IMR-90 (cell line): ENCODE results near the gene FBXW11.

Experiments
- BHLHE40 ChIP-seq: fragments of 150-350 bp; IDR thresholded peaks from 2 replicates; pipeline ENCODE4 v1.6.1; 2016; ENCODE audit warnings: mild to moderate bottlenecking, low read depth, low read length
- CEBPB ChIP-seq: IDR thresholded peaks from 2 replicates; pipeline ENCODE4 v1.6.1; 2012; ENCODE audit warnings: low read depth, low read length, improper control_type of control experiment
- CTCF ChIP-seq: conservative IDR thresholded peaks from 2 replicates; pipeline ENCODE4 v1.5.1; 2012; ENCODE audit warnings: mild to moderate bottlenecking, low read depth, low read length, improper control_type of control experiment
- FOS ChIP-seq: fragments of 150-350 bp; IDR thresholded peaks from 2 replicates; pipeline ENCODE4 v1.6.1; 2016; ENCODE audit warnings: low read depth, low read length
- POLR2A ChIP-seq: IDR thresholded peaks from 2 replicates; pipeline ENCODE4 v1.6.1; 2012; ENCODE audit warnings: mild to moderate bottlenecking, low read depth, low read length
- RCOR1 ChIP-seq: IDR thresholded peaks from 2 replicates; pipeline ENCODE4 v1.6.1; 2012; ENCODE audit warnings: mild to moderate bottlenecking, low read length, improper control_type of control experiment; ENCODE audit not compliant: insufficient replicate concordance
- SMC3 ChIP-seq: fragments of 150-350 bp; IDR thresholded peaks from 2 replicates; pipeline ENCODE4 v1.6.1; 2016; ENCODE audit warnings: low read depth, mild to moderate bottlenecking, antibody characterized with exemption, low read length, moderate library complexity

- TF ChIP-seq POLR2A (no peak), CTCF (no peak), RCOR1 (no peak), CEBPB (no peak), FOS (no peak), BHLHE40 (no peak), SMC3 (no peak)
Measured at GRCh38 chr5:171891150-171891549, 115.3 kb downstream of the FBXW11 start.
